ENCODE measurements around the gene DDX39A.

Gene DDX39A

GRCh38 chr19:14434543-14435319 is 15.6 kb upstream of the DDX39A start:
- no peak for FAIRE-seq

- no peak for FAIRE-seq
Measured at GRCh38 chr19:14433554-14434501, 14.7 kb upstream of the DDX39A start.

- no peak for FAIRE-seq
Measured at GRCh38 chr19:14432791-14433553, 13.8 kb upstream of the DDX39A start, which contains the start of gene PKN1. PKN1 (plus strand) TSS chr19:14433306; CDS start chr19:14433522, 216 bp downstream.

GRCh38 chr19:14430712-14431111 is 11.6 kb upstream of the DDX39A start:
- FAIRE-seq: no peak

GRCh38 chr19:14428882-14429416 is 9.8 kb upstream of the DDX39A start:
- no peak for FAIRE-seq

- FAIRE-seq: no peak
Measured at GRCh38 chr19:14427461-14427860, 8.3 kb upstream of the DDX39A start.

GRCh38 chr19:14425696-14426138 is 6.6 kb upstream of the DDX39A start:
- no peak for FAIRE-seq

- no peak for FAIRE-seq
Measured at GRCh38 chr19:14418856-14419105, 360 bp downstream of the DDX39A start.

- no peak for FAIRE-seq
Measured at GRCh38 chr19:14416817-14417231, 2.3 kb downstream of the DDX39A start.

- no peak for FAIRE-seq
Measured at GRCh38 chr19:14414926-14415690, 4.0 kb downstream of the DDX39A start.

GRCh38 chr19:14413693-14414181 is 5.4 kb downstream of the DDX39A start:
- FAIRE-seq: no peak

GRCh38 chr19:14412996-14413692 is 6.0 kb downstream of the DDX39A start:
- FAIRE-seq: no peak

- FAIRE-seq: no peak
Measured at GRCh38 chr19:14412324-14412995, 6.7 kb downstream of the DDX39A start.

GRCh38 chr19:14411938-14412245 is 7.2 kb downstream of the DDX39A start:
- FAIRE-seq: no peak

- FAIRE-seq: no peak
Measured at GRCh38 chr19:14411161-14411937, 7.8 kb downstream of the DDX39A start.

- FAIRE-seq: no peak
Measured at GRCh38 chr19:14410091-14411051, 8.8 kb downstream of the DDX39A start.

- FAIRE-seq: no peak
Measured at GRCh38 chr19:14409146-14410023, 9.8 kb downstream of the DDX39A start.
